ENCODE measurements around the gene MPDU1. TPM values are rescaled to one million over a fixed set of nuclear protein-coding genes. Genes with fewer than 3 reads are reported as not detected.

MPDU1 gene
- total and polyA plus RNA-seq, 12 donors = 20.1 to 64.9 (median 26.5) TPM

DNA sequence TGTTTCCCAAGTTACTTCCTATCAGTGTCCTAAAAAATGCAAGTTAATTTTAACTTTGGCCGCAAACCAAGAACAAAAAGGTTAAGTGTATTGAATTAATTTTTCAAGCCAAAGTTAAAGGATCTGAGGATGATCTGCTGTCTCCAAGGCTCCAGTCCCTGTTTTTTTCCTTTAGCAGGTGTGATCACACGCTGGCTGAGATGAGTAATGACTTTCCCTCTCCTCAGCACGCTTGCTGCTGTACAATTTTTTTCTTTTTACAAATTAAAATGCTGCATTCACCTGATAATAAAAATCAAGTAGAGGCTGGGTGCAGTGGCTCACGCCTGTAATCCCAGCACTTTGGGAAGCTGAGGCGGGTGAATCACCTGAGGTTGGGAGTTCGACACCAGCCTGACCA lies 38.7 kb upstream of the MPDU1 start:
- WGBS, 2 donors = 58 to 69% methylated on average over 6 of the region's 6 CpGs
- Histone ChIP-seq H3K36me3 (no peaks in the 10 kb centered on the region), H3K9me3 (no peaks in the 10 kb centered on the region), H3K27me3 (no peaks in the 10 kb centered on the region), H3K4me1 (peaks cover 0 to 38% (median 20%) of the 10 kb centered on the region in 9 donors), H3K27ac (peak overlapping the region in 6 of 10 donors; percentile 21 to 67 (median 45)), H3K4me3 (no peak overlapping the region)
- TF ChIP-seq, protein P1, sequence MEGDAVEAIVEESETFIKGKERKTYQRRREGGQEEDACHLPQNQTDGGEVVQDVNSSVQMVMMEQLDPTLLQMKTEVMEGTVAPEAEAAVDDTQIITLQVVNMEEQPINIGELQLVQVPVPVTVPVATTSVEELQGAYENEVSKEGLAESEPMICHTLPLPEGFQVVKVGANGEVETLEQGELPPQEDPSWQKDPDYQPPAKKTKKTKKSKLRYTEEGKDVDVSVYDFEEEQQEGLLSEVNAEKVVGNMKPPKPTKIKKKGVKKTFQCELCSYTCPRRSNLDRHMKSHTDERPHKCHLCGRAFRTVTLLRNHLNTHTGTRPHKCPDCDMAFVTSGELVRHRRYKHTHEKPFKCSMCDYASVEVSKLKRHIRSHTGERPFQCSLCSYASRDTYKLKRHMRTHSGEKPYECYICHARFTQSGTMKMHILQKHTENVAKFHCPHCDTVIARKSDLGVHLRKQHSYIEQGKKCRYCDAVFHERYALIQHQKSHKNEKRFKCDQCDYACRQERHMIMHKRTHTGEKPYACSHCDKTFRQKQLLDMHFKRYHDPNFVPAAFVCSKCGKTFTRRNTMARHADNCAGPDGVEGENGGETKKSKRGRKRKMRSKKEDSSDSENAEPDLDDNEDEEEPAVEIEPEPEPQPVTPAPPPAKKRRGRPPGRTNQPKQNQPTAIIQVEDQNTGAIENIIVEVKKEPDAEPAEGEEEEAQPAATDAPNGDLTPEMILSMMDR (IDR thresholded peaks at IDR 0.05) = no peak
- DNase-seq = no peak
- no peak for ATAC-seq
- intact Hi-C loops (cut with DNase I) = no loop called here

DNA sequence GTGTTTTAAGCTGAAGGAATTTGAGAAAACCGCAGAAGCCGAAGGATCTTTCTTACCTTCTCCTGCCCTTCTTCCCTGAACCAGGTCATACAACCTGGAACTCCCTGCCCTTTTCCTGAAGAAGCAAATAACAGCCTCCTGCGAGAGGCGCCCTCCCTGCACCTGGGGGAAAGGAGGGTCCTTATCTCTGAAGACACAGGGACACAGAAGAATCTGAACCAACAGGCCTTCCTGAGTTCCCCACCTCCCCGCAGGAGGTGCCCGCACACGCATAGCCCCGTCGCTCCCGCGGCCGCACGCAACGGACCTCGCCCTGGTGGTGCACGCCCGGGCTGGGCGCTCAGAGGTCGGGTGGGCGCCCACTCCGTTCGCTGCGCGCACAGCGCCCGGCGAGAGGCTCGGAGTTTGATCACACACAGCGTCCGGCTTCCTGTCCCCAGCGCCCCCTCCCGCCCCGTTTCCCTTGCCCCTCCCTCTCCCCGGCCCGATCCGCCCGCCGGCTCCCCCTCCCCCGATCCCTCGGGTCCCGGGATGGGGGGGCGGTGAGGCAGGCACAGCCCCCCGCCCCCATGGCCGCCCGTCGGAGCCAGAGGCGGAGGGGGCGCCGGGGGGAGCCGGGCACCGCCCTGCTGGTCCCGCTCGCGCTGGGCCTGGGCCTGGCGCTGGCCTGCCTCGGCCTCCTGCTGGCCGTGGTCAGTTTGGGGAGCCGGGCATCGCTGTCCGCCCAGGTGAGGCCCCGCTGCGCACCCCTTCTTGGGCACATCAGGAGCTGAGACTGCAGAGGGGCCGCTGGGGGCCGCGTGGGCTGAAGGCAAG lies 34.9 kb upstream of the MPDU1 start, which contains the start of gene TNFSF12:
TNFSF12 (plus strand) TSS at position 474 of the 816 bp plus-strand sequence; CDS start at position 570, 96 bp downstream.
- Histone ChIP-seq H3K36me3 (peaks cover 0 to 23% (median 10%) of the 10 kb centered on the region in 9 donors), H3K27ac (peak within 1 kb of the TSS; percentile 89 to 98 (median 92)), H3K4me1 (peaks cover 0 to 62% (median 22%) of the 10 kb centered on the region in 9 donors), H3K27me3 (no peaks in the 10 kb centered on the region), H3K9me3 (no peaks in the 10 kb centered on the region), H3K4me3 (peak within 1 kb of the TSS; percentile 42 to 90 (median 80))
- intact Hi-C loops (cut with DNase I) = no loop called here
- TF ChIP-seq, protein P1 (IDR thresholded peaks at IDR 0.05) = peak in 5 of 9 donors; percentile 25 to 50 (median 29)
- DNase-seq = peak; percentile 83
- WGBS, 2 donors = 2 to 4% methylated on average over 65 of the region's 65 CpGs
- peak; percentile 80 to 91 (median 86) for ATAC-seq

DNA sequence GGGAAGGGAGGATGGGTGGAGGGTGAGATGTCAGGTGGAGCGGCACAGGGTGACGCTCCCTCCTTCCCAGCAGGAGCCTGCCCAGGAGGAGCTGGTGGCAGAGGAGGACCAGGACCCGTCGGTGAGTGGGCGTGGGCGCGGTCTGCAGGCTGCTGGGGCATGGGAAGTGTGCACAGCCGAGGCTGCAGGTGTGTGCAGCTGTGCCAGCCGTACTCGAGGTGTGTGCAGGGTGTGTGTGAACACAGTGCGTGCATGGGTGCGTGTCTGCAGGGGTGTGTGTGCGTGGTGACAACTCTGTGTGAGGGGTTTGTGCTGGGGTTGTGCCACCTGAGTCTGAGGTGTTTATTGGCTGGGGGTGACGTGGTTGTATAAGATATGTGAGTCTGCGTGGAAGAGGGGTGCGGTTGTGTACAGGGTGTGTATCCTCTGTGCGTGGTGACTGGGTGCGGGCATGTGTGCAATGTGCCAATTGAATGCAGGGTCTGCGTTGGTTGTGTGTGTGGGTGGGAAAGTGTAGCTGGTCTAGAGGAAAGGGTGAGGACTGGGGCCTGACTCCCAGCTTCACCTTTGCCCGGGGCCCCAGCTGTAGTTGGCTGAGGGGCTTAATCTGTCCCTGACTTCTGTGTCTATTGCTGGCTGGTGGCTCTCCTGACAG lies 34.1 kb upstream of the MPDU1 start:
- 38 to 49% methylated on average over 20 of the region's 20 CpGs for WGBS, 2 donors
- TF ChIP-seq, protein P1 (IDR thresholded peaks at IDR 0.05) = peak in 1 of 9 donors; percentile 1
- H3K36me3 ChIP-seq = peaks cover 0 to 28% (median 10%) of the 10 kb centered on the region in 9 donors
- H3K9me3 ChIP-seq = no peaks in the 10 kb centered on the region
- H3K4me1 ChIP-seq = peaks cover 0 to 62% (median 22%) of the 10 kb centered on the region in 9 donors
- peak overlapping the region; percentile 89 to 98 (median 92) for H3K27ac ChIP-seq
- intact Hi-C loops (cut with DNase I) = loop anchor here in 1 of 10 donors (10.0 kb wide), 1 partner anchor 115 kb away; the partner anchor contains the start of genes FGF11 and TMEM102
- ATAC-seq (peak; percentile 48 to 65 (median 56)), DNase-seq (no peak)
- H3K27me3 ChIP-seq = no peaks in the 10 kb centered on the region
- H3K4me3 ChIP-seq = peak overlapping the region; percentile 42 to 90 (median 80)

DNA sequence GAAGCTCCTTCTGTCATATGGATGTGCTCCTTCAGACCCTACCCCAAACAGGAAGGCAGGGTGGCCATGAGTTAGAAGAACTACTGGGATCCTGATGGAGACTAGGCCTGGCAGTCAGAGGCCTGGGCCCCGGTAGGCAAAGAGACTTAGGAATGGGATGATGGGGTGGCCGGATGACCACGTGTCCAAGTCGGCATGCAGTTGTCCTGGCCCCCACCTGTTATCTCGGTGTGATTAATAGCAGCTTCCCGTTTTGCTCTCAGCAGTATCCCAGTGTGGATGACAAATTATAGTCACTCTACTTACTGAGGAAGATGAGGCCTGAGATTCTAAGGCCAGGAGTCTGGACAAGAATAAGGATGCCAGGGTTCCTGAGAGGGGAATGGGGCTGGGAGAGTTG lies 33.3 kb upstream of the MPDU1 start:
- H3K27ac ChIP-seq = peak overlapping the region in 9 of 10 donors; percentile 89 to 98 (median 92)
- TF ChIP-seq, protein P1 (IDR thresholded peaks at IDR 0.05) = no peak
- H3K27me3 ChIP-seq = no peaks in the 10 kb centered on the region
- peaks cover 0 to 64% (median 18%) of the 10 kb centered on the region in 9 donors for H3K4me1 ChIP-seq
- 41 to 57% methylated on average over 6 of the region's 6 CpGs for WGBS, 2 donors
- H3K36me3 ChIP-seq = peaks cover 0 to 34% (median 10%) of the 10 kb centered on the region in 9 donors
- peak overlapping the region in 3 of 10 donors; percentile 62 to 90 (median 87) for H3K4me3 ChIP-seq
- ATAC-seq (no peak), DNase-seq (no peak)
- H3K9me3 ChIP-seq = no peaks in the 10 kb centered on the region
- intact Hi-C loops (cut with DNase I) = loop anchor here in 1 of 10 donors (10.0 kb wide), 1 partner anchor 116 kb away; the partner anchor contains the start of genes FGF11 and TMEM102

Measured in heart right ventricle (tissue), 16 donors.